ENCODE data around the gene FURIN. TPM values are rescaled to one million over a fixed set of nuclear protein-coding genes. Genes with fewer than 3 reads are reported as not detected.
"Not testable (repeated sequence)": the region's sequence is repeated elsewhere in the genome, so short reads cannot be mapped to it uniquely, and the experiment has no call there.

Gene FURIN
- total RNA-seq, 1 experiment from 2014 or later: 28.9 TPM

GRCh38 chr15:90864507-90864906 lies 3.9 kb upstream of the FURIN start:
- DNase-seq (ENCODE audit: low spot score): no peak
- in situ Hi-C loops (cut with HindIII; ENCODE audit: low sequenced_read_pairs): no loop called here

GRCh38 chr15:90865702-90866101 lies 2.7 kb upstream of the FURIN start:
- in situ Hi-C loops (cut with HindIII; ENCODE audit: low sequenced_read_pairs): no loop called here
- no peak for DNase-seq (ENCODE audit: low spot score)

DNA sequence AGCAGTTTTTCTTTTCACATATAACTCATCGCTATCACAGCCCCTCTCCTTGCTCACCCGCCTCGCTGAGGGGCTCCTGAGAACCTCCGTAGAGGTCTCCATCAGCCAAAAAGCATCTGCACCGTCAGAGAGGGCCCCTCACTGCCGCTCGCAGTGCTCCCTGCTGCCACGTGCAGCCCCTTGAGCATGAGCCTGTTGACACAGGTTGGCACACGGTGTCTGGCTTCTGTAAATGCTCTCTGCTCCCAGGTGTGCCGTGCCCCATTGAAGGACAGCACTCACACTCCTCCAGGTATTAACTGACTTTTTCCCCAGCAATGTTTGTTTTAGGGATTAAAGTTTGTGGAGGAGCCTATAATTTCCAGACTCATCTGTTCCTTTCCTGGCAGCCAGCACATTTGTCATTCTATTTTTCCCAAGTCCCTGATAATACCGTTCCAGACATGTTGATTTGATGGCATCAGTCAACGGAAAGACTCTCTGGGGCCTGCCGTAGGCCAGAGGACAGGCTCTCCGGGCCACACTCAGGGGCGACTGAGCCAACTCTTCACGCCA lies 2.1 kb upstream of the FURIN start:
- no peak for DNase-seq (ENCODE audit: low spot score)
- in situ Hi-C loops (cut with HindIII; ENCODE audit: low sequenced_read_pairs): no loop called here

GRCh38 chr15:90866800-90867199 lies 1.6 kb upstream of the FURIN start:
- no peak for DNase-seq (ENCODE audit: low spot score)
- in situ Hi-C loops (cut with HindIII; ENCODE audit: low sequenced_read_pairs): no loop called here

GRCh38 chr15:90869140-90869541 lies 753 bp downstream of the FURIN start:
- in situ Hi-C loops (cut with HindIII; ENCODE audit: low sequenced_read_pairs): no loop called here
- no peak for DNase-seq (ENCODE audit: low spot score)

GRCh38 chr15:90869601-90870353 lies 1.4 kb downstream of the FURIN start:
- in situ Hi-C loops (cut with HindIII; ENCODE audit: low sequenced_read_pairs): no loop called here
- no peak for DNase-seq (ENCODE audit: low spot score)

DNA sequence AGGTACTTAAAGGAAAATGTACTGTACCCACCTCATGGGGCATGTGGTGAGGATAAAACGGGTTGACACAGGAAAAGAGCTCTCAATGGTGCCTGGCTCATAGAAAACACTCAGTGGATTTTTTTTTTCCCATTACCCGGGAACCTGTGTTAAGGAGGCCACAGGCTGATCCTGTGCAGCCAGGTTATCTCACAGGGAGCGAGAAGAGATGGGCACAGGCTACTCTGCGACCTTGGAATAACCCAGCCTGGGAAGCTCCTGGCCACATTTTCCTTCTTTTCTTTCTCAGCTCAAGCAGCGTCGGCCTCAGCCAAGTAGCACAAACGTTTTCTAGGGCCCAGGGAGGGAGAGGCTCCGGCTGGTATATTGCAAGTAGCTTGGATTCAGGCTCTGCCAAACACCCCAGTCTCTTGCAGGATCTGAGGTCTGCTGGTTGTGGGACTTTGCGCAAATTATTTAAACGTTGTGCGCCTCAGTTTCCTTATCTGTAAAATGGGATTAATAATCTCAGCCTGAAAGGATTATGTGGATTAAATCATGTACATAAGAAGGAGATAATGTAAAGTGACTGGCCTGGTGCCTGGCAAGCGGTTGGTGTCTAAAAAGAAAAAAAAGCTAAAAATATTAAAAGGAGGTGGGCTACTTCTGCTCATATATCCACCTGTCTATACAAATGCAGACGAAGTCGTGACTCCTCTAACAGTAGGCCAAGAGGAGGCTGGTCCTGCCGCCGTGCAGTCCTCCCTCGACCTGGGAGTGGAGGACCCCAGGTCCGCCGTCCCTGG lies 2.2 kb downstream of the FURIN start:
- peak; percentile 42 for DNase-seq (ENCODE audit: low spot score)
- in situ Hi-C loops (cut with HindIII; ENCODE audit: low sequenced_read_pairs): no loop called here

- in situ Hi-C loops (cut with HindIII; ENCODE audit: low sequenced_read_pairs): no loop called here
- DNase-seq (ENCODE audit: low spot score): no peak
Measured at GRCh38 chr15:90871139-90871715, 2.8 kb downstream of the FURIN start.

GRCh38 chr15:90871716-90872485 lies 3.5 kb downstream of the FURIN start:
- in situ Hi-C loops (cut with HindIII; ENCODE audit: low sequenced_read_pairs): no loop called here
- DNase-seq (ENCODE audit: low spot score): peak; percentile 45

GRCh38 chr15:90872486-90873184 lies 4.2 kb downstream of the FURIN start:
- no peak for DNase-seq (ENCODE audit: low spot score)
- in situ Hi-C loops (cut with HindIII; ENCODE audit: low sequenced_read_pairs): no loop called here

DNA sequence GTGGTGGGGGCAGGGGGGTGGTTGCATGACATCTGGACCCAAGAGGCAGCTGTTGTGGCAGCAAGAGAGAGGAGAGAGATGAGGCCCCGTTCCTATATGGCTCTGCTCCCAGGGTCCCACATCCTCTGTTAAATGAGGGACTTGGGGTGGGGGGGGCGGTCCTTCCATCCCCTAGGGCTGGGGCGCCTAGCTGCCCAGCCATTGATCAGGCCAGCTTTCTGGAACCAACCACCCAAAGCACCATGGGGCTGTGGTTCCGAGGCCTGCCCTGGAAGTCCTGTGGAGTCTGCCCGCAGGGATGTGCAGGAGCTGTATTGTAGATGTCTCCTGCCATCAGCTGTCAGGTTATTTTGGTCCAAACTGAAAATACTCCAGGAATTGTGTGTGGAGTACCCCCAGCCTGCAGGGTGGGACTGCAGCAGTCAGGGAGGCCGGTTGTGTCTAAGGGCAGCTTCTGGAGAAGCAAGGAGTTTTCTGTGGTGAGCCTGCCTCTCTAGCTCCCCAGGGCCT lies 5.2 kb downstream of the FURIN start:
- no peak for DNase-seq (ENCODE audit: low spot score)

GRCh38 chr15:90873998-90874605 lies 5.7 kb downstream of the FURIN start:
- no peak for DNase-seq (ENCODE audit: low spot score)
- in situ Hi-C loops (cut with HindIII; ENCODE audit: low sequenced_read_pairs): no loop called here

More for the DNA sequence above, 5.2 kb downstream of the FURIN start:
- in situ Hi-C loops (cut with HindIII; ENCODE audit: low sequenced_read_pairs): no loop called here

- in situ Hi-C loops (cut with HindIII; ENCODE audit: low sequenced_read_pairs): not testable (repeated sequence)
Measured at GRCh38 chr15:90874986-90875385, 6.6 kb downstream of the FURIN start.

GRCh38 chr15:90875549-90875981 lies 7.2 kb downstream of the FURIN start:
- in situ Hi-C loops (cut with HindIII; ENCODE audit: low sequenced_read_pairs): no loop called here
- no peak for DNase-seq (ENCODE audit: low spot score)

More at GRCh38 chr15:90874986-90875385, 6.6 kb downstream of the FURIN start:
- not testable (repeated sequence) for DNase-seq (ENCODE audit: low spot score)

DNA sequence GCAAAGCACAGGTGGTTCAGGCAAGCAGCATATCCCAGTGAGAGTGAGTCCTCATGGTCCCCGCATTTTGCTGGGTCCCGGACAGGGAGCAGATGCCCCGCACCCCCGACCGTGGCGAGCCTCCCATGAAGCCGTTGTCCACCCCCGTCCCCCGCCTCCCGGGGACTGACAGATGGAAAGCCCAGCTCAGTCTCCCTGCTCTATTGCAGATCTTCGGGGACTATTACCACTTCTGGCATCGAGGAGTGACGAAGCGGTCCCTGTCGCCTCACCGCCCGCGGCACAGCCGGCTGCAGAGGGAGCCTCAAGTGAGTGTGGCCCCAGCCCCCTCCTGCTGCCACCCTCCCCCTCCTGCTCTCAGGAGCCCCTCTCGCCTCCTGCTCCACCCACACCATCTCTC lies 7.7 kb downstream of the FURIN start:
- in situ Hi-C loops (cut with HindIII; ENCODE audit: low sequenced_read_pairs): no loop called here
- no peak for DNase-seq (ENCODE audit: low spot score)

GRCh38 chr15:90876512-90877170 lies 8.3 kb downstream of the FURIN start:
- DNase-seq (ENCODE audit: low spot score): no peak
- in situ Hi-C loops (cut with HindIII; ENCODE audit: low sequenced_read_pairs): no loop called here

DNA sequence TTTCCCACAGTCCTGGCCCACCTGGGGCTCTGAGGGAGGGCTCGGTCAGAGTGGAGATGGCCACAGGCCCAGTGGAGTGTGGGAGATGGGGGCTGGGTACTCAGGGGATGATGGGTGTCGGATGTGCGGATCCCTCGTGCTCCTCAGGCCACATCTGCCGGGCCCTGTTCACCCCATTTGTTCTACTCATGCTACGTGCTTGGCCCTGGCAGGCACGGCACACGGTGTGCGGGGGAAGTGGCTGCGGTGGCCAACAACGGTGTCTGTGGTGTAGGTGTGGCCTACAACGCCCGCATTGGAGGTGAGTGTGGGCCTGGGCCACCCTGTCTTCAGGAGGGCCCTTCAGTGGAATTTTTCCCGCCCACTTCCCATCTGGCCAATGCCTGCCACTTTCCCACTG lies 8.9 kb downstream of the FURIN start:
- in situ Hi-C loops (cut with HindIII; ENCODE audit: low sequenced_read_pairs): no loop called here
- DNase-seq (ENCODE audit: low spot score): no peak
